GM12873 (cell line): ENCODE data around the gene MEOX2.

Experiments
- TF ChIP-seq, protein P1 (sequence below): IDR thresholded peaks from 2 replicates; pipeline ENCODE4 v1.5.1; 2012; ENCODE audit warnings: low read depth, mild to moderate bottlenecking, moderate library complexity, low read length, control low read depth; ENCODE audit not compliant: insufficient read depth; ENCODE audit errors: missing control alignments

The MEOX2 gene

GRCh38 chr7:15681186-15681585, 5.3 kb downstream of the MEOX2 start:
- TF ChIP-seq, protein P1, sequence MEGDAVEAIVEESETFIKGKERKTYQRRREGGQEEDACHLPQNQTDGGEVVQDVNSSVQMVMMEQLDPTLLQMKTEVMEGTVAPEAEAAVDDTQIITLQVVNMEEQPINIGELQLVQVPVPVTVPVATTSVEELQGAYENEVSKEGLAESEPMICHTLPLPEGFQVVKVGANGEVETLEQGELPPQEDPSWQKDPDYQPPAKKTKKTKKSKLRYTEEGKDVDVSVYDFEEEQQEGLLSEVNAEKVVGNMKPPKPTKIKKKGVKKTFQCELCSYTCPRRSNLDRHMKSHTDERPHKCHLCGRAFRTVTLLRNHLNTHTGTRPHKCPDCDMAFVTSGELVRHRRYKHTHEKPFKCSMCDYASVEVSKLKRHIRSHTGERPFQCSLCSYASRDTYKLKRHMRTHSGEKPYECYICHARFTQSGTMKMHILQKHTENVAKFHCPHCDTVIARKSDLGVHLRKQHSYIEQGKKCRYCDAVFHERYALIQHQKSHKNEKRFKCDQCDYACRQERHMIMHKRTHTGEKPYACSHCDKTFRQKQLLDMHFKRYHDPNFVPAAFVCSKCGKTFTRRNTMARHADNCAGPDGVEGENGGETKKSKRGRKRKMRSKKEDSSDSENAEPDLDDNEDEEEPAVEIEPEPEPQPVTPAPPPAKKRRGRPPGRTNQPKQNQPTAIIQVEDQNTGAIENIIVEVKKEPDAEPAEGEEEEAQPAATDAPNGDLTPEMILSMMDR, result no peak

DNA sequence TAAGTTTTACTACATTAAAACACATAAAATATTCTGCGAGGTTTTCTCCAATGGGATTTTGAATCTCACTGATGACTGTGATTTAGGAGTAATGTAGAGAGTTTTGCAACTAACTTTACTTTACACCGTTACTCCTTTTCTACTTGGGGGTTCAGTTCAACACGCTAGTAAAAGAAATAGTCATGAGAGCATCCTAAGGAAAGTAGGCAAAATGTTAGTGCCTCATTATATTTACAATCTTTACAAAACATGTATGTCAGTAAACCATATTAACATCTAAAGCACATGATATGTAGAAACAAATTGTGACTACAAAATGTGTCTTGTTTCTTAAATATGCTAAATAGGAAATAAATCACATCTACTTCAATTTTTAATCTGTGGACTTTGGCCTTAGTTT, 6.0 kb downstream of the MEOX2 start:
- TF ChIP-seq, protein P1, result no peak

- TF ChIP-seq, protein P1, result no peak
Observed at GRCh38 chr7:15679306-15679705, 7.2 kb downstream of the MEOX2 start.

DNA sequence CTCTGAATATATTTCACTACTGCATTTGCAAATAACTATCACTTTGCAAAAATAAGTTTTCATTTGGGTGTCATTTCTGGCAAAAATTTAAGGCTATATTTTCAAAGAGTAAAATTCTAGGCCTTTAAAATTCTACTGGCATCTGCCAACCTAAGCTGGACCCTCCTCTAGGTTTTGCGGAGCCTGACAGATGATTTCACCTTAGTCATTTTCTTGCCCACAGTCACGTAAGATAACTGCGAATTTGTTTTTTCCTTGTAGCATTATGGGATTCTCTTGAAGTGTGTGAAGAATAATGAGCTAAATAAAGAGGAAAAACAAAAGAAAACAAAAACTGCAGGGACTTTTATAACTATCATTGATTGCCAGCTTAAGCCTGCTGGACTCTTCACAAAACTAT, 7.8 kb downstream of the MEOX2 start:
- TF ChIP-seq, protein P1, result no peak

DNA sequence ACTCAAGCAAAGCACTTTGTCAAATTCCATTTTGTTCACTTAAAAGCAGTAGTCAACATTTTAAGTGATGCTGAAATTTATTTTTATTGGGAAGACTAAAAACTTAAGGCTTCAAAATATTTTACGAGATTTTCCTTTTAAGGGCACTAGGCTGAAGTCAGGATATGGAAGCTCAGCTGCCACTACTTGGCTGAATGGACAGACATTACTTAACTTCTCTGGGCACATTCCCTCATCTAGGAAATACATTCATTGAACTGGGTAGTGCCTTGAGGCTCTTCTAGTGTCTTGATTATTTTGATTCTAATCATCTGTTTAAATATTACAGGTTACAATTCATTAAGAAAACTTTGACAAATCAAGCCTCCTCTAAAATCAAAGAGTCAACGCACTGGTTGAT, 11.1 kb downstream of the MEOX2 start:
- TF ChIP-seq, protein P1, result no peak

DNA sequence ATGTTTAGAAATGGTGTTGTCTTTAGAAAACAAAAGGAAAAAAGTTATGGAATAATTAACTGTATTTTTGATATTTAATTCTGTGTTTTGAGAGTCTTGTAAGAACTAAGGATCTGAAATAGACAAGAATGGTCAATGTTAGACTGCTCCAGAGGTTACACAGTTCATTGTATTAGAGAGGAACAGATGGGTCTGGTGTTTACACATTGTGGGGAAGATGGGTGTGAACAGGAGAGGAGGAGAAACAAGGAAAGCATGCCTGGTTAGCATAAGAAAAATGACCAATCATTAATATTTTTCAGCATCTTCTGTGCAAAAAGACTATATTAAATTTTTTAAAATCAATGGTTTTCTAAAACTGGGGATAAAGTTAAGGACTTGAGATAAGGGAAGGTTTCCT, 11.9 kb downstream of the MEOX2 start:
- TF ChIP-seq, protein P1, result no peak

- TF ChIP-seq, protein P1, result no peak
Observed at GRCh38 chr7:15669443-15670090, 16.9 kb downstream of the MEOX2 start.

GRCh38 chr7:15667991-15668390, 18.5 kb downstream of the MEOX2 start:
- TF ChIP-seq, protein P1, result no peak
